Measurements from ENCODE around the gene BIK. TPM values are rescaled to one million over a fixed set of nuclear protein-coding genes. Genes with fewer than 3 reads are reported as not detected.

BIK gene
- total RNA-seq, 1 donor from 2014 or later: 1.7 TPM

GRCh38 chr22:43169310-43170130 is 59.0 kb downstream of the BIK start:
- no peak for DNase-seq (ENCODE audit: low spot score, unreplicated experiment)
- no peak overlapping the region for H3K4me3 Mint-ChIP-seq (ENCODE audit: low read depth)
- no peaks in the 10 kb centered on the region for H3K9me3 Mint-ChIP-seq (ENCODE audit: low read depth)
- TF ChIP-seq, protein P1, sequence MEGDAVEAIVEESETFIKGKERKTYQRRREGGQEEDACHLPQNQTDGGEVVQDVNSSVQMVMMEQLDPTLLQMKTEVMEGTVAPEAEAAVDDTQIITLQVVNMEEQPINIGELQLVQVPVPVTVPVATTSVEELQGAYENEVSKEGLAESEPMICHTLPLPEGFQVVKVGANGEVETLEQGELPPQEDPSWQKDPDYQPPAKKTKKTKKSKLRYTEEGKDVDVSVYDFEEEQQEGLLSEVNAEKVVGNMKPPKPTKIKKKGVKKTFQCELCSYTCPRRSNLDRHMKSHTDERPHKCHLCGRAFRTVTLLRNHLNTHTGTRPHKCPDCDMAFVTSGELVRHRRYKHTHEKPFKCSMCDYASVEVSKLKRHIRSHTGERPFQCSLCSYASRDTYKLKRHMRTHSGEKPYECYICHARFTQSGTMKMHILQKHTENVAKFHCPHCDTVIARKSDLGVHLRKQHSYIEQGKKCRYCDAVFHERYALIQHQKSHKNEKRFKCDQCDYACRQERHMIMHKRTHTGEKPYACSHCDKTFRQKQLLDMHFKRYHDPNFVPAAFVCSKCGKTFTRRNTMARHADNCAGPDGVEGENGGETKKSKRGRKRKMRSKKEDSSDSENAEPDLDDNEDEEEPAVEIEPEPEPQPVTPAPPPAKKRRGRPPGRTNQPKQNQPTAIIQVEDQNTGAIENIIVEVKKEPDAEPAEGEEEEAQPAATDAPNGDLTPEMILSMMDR (IDR thresholded peaks at IDR 0.05; ENCODE audit: unreplicated experiment): no peak
- H3K27ac Mint-ChIP-seq: no peak overlapping the region
- no peaks in the 10 kb centered on the region for H3K4me1 Mint-ChIP-seq (ENCODE audit: low read depth)
- peaks cover 5% of the 10 kb centered on the region for H3K36me3 Mint-ChIP-seq (ENCODE audit: insufficient read depth)
- peaks cover 1% of the 10 kb centered on the region for H3K27me3 Mint-ChIP-seq

- no peak overlapping the region for H3K4me3 Mint-ChIP-seq (ENCODE audit: low read depth)
- H3K36me3 Mint-ChIP-seq (ENCODE audit: insufficient read depth): peaks cover 5% of the 10 kb centered on the region
- no peaks in the 10 kb centered on the region for H3K9me3 Mint-ChIP-seq (ENCODE audit: low read depth)
- no peaks in the 10 kb centered on the region for H3K4me1 Mint-ChIP-seq (ENCODE audit: low read depth)
- no peak overlapping the region for H3K27ac Mint-ChIP-seq
- TF ChIP-seq, protein P1 (IDR thresholded peaks at IDR 0.05; ENCODE audit: unreplicated experiment): no peak
- DNase-seq (ENCODE audit: low spot score, unreplicated experiment): no peak
- no peaks in the 10 kb centered on the region for H3K27me3 Mint-ChIP-seq
Measured at GRCh38 chr22:43170131-43170480, 59.6 kb downstream of the BIK start.

DNA sequence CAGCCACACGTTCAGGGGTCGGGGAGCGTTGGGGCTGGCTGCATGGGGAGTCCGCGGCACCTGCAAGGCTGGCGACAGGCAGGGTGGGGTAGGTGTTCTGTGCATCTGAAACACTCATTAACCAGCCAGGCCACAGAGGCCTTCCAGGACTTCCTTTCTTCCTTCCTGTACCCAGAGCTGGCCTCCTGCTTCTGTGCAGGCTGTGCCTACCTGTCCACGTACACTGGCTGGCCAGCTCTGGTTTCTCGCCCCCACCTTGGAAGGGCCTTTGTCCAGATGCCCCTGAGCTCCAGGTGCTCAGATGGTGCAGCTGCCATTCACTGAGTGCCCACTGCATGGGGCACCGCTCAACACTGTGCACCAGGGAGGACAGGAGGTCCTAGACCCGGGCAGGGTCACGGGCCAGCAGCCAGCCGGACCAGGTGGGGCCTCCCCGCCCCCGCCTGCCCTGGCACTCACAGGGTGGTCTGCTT is 60.5 kb downstream of the BIK start:
- no peak overlapping the region for H3K27ac Mint-ChIP-seq
- TF ChIP-seq, protein P1 (IDR thresholded peaks at IDR 0.05; ENCODE audit: unreplicated experiment): no peak
- H3K4me3 Mint-ChIP-seq (ENCODE audit: low read depth): no peak overlapping the region
- peaks cover 5% of the 10 kb centered on the region for H3K36me3 Mint-ChIP-seq (ENCODE audit: insufficient read depth)
- no peaks in the 10 kb centered on the region for H3K27me3 Mint-ChIP-seq
- no peaks in the 10 kb centered on the region for H3K9me3 Mint-ChIP-seq (ENCODE audit: low read depth)
- no peak for DNase-seq (ENCODE audit: low spot score, unreplicated experiment)
- no peaks in the 10 kb centered on the region for H3K4me1 Mint-ChIP-seq (ENCODE audit: low read depth)

- Mint-ChIP-seq H3K27me3 (no peaks in the 10 kb centered on the region), H3K27ac (no peak overlapping the region), H3K36me3 (ENCODE audit: insufficient read depth) (peaks cover 5% of the 10 kb centered on the region), H3K4me3 (ENCODE audit: low read depth) (no peak overlapping the region), H3K4me1 (ENCODE audit: low read depth) (no peaks in the 10 kb centered on the region), H3K9me3 (ENCODE audit: low read depth) (no peaks in the 10 kb centered on the region)
- no peak for DNase-seq (ENCODE audit: low spot score, unreplicated experiment)
- TF ChIP-seq, protein P1 (IDR thresholded peaks at IDR 0.05; ENCODE audit: unreplicated experiment): no peak
Measured at GRCh38 chr22:43171607-43172006, 61.1 kb downstream of the BIK start.

GRCh38 chr22:43172191-43172590 is 61.6 kb downstream of the BIK start:
- Mint-ChIP-seq H3K27ac (no peak overlapping the region), H3K4me1 (ENCODE audit: low read depth) (no peaks in the 10 kb centered on the region), H3K9me3 (ENCODE audit: low read depth) (no peaks in the 10 kb centered on the region), H3K36me3 (ENCODE audit: insufficient read depth) (peaks cover 5% of the 10 kb centered on the region), H3K4me3 (ENCODE audit: low read depth) (no peak overlapping the region), H3K27me3 (no peaks in the 10 kb centered on the region)
- no peak for DNase-seq (ENCODE audit: low spot score, unreplicated experiment)
- TF ChIP-seq, protein P1 (IDR thresholded peaks at IDR 0.05; ENCODE audit: unreplicated experiment): no peak

Data from progenitor cell of endocrine pancreas (in vitro differentiated cells).